Measurements from ENCODE around the gene ABHD1.
"Not testable (repeated sequence)": the region's sequence is repeated elsewhere in the genome, so short reads cannot be mapped to it uniquely, and the experiment has no call there.

Gene ABHD1

GRCh38 chr2:27123302-27124150, at the start of gene ABHD1:
TSS of gene ABHD1 (plus strand) at chr2:27123815. CDS start at chr2:27123949, 134 bp downstream.
- peak within 1 kb of the TSS; percentile 67 for H3K4me3 ChIP-seq (ENCODE audit: low read depth, low read length)

- H3K4me3 ChIP-seq (ENCODE audit: low read depth, low read length), result no peak overlapping the region
Observed at GRCh38 chr2:27074738-27075565, 48.7 kb upstream of the ABHD1 start.

- H3K4me3 ChIP-seq (ENCODE audit: low read depth, low read length), result not testable (repeated sequence)
Observed at GRCh38 chr2:27075566-27075871, 48.1 kb upstream of the ABHD1 start.

- H3K4me3 ChIP-seq (ENCODE audit: low read depth, low read length), result no peak overlapping the region
Observed at GRCh38 chr2:27076323-27076722, 47.3 kb upstream of the ABHD1 start.

- no peak overlapping the region for H3K4me3 ChIP-seq (ENCODE audit: low read depth, low read length)
Observed at GRCh38 chr2:27077231-27077630, 46.4 kb upstream of the ABHD1 start.

GRCh38 chr2:27078267-27079194, 45.1 kb upstream of the ABHD1 start, which contains the start of gene EMILIN1:
TSS of gene EMILIN1 (plus strand) at chr2:27078615. CDS start at chr2:27079066, 451 bp downstream.
- no peak within 1 kb of the TSS for H3K4me3 ChIP-seq (ENCODE audit: low read depth, low read length)

GRCh38 chr2:27079233-27080139, 44.1 kb upstream of the ABHD1 start:
- H3K4me3 ChIP-seq (ENCODE audit: low read depth, low read length), result no peak overlapping the region

GRCh38 chr2:27080140-27080469, 43.5 kb upstream of the ABHD1 start:
- no peak overlapping the region for H3K4me3 ChIP-seq (ENCODE audit: low read depth, low read length)

- no peak overlapping the region for H3K4me3 ChIP-seq (ENCODE audit: low read depth, low read length)
Observed at GRCh38 chr2:27080603-27080936, 43.0 kb upstream of the ABHD1 start.

- no peak overlapping the region for H3K4me3 ChIP-seq (ENCODE audit: low read depth, low read length)
Observed at GRCh38 chr2:27081984-27082772, 41.4 kb upstream of the ABHD1 start.

GRCh38 chr2:27082773-27083409, 40.7 kb upstream of the ABHD1 start:
- H3K4me3 ChIP-seq (ENCODE audit: low read depth, low read length), result no peak overlapping the region

- no peak overlapping the region for H3K4me3 ChIP-seq (ENCODE audit: low read depth, low read length)
Observed at GRCh38 chr2:27083410-27084296, 40.0 kb upstream of the ABHD1 start.

- no peak overlapping the region for H3K4me3 ChIP-seq (ENCODE audit: low read depth, low read length)
Observed at GRCh38 chr2:27084297-27085061, 39.1 kb upstream of the ABHD1 start.

- peak overlapping the region; percentile 53 for H3K4me3 ChIP-seq (ENCODE audit: low read depth, low read length)
Observed at GRCh38 chr2:27085062-27085672, 38.4 kb upstream of the ABHD1 start.

- H3K4me3 ChIP-seq (ENCODE audit: low read depth, low read length), result peak overlapping the region; percentile 53
Observed at GRCh38 chr2:27085673-27086089, 37.9 kb upstream of the ABHD1 start.

GRCh38 chr2:27086090-27086723, 37.4 kb upstream of the ABHD1 start:
- H3K4me3 ChIP-seq (ENCODE audit: low read depth, low read length), result peak overlapping the region; percentile 53
